Esophagus squamous epithelium (tissue), 5 donors: Measurements from ENCODE around the gene FOXL3. TPM values are rescaled to one million over a fixed set of nuclear protein-coding genes. Genes with fewer than 3 reads are reported as not detected.

Experiments used
- DNase-seq: peaks from one replicate; lab custom pipeline; 2025; lab: John Stamatoyannopoulos, UW
- H3K27ac ChIP-seq, 4 donors: fragments of 200-600 bp; sonication (generic); one replicate each; pipeline ENCODE4 v1.5.1; 2016 to 2019; ENCODE audit warnings: mild to moderate bottlenecking in 1 of 4
- H3K27me3 ChIP-seq, 4 donors: fragments of 200-600 bp; sonication (generic); 1 replicate in 3 of 4; 2 replicates in 1 of 4; pipeline versions ENCODE4 v1.5.1 to v1.6.0; 2017 to 2021; ENCODE audit warnings: antibody characterized with exemption in 1 of 4
- H3K36me3 ChIP-seq, 3 donors: fragments of 200-600 bp; sonication (generic); one replicate each; pipeline ENCODE4 v1.5.1; 2016 to 2019
- H3K4me1 ChIP-seq, 3 donors: fragments of 200-600 bp; sonication (generic); one replicate each; pipeline ENCODE4 v1.5.1; 2017 to 2019
- H3K4me3 ChIP-seq, 4 donors: fragments of 200-600 bp; sonication (generic); 1 replicate in 3 of 4; 2 replicates in 1 of 4; pipeline ENCODE4 v1.5.1; 2016 to 2019; ENCODE audit warnings: mild to moderate bottlenecking in 2 of 4, moderate library complexity in 1 of 4
- H3K9me3 ChIP-seq, 3 donors: fragments of 200-600 bp; sonication (generic); one replicate each; pipeline ENCODE4 v1.5.1; 2016 to 2019
- CTCF ChIP-seq, 6 experiments: fragments of 450-650 bp in 4 of 6; fragments of 200-600 bp in 2 of 6; sonication (generic) in 2 of 6; IDR thresholded peaks; one replicate each; pipeline ENCODE4 v1.5.1; 2016 to 2019; ENCODE audit warnings: antibody characterized with exemption in 6 of 6, mild to moderate bottlenecking in 4 of 6, moderate library complexity in 4 of 6
- POLR2A ChIP-seq, 4 donors: fragments of 450-650 bp; IDR thresholded peaks; one replicate each; pipeline ENCODE4 v1.6.1; 2017; ENCODE audit warnings: antibody characterized with exemption in 4 of 4, mild to moderate bottlenecking in 4 of 4, moderate library complexity in 3 of 4
- WGBS, 2 donors: methylation state at CpG; one replicate each; pipeline ENCODE4 v1.1.5; 2018; 5-methylcytosine and 5-hydroxymethylcytosine counted together
- intact Hi-C: fragments of 100-400 bp; cut with DNase I; formaldehyde crosslinking; loops from one replicate; pipeline ENCODE4 v1.15.0; 2022
- total RNA-seq, 4 donors: library from RNA; depleted of rRNA; stranded (reverse); fragments of >200 nt; gene quantifications; one replicate each; pipeline ENCODE4 v1.1.0, GENCODE V29; 2016
- donor health status: DM: yes; HTN: yes; CAD: no.

Gene FOXL3
- total RNA-seq, 4 donors from 2014 or later: not detected

- no peak overlapping the region for H3K27ac ChIP-seq
- H3K27me3 ChIP-seq: peaks cover 0 to 12% (median 0%) of the 10 kb centered on the region in 4 donors
- H3K36me3 ChIP-seq: no peaks in the 10 kb centered on the region
- no peak for TF ChIP-seq CTCF (IDR thresholded peaks at IDR 0.05)
- TF ChIP-seq POLR2A (IDR thresholded peaks at IDR 0.05): no peak
- intact Hi-C loops: no loop called here
- DNase-seq: no peak
- 90 to 96% methylated on average over 18 to 19 of the region's 19 CpGs for WGBS, 2 donors
- H3K4me3 ChIP-seq: no peak overlapping the region
- H3K9me3 ChIP-seq: peaks cover 0 to 13% (median 0%) of the 10 kb centered on the region in 3 donors
- H3K4me1 ChIP-seq: peaks cover 0 to 10% (median 3%) of the 10 kb centered on the region in 3 donors
Measured at GRCh38 chr7:309586-310228, 19.7 kb downstream of the FOXL3 start.

- Histone ChIP-seq H3K9me3 (peaks cover 0 to 13% (median 0%) of the 10 kb centered on the region in 3 donors), H3K36me3 (no peaks in the 10 kb centered on the region), H3K27me3 (peaks cover 0 to 13% (median 0%) of the 10 kb centered on the region in 4 donors), H3K4me1 (peaks cover 0 to 10% (median 3%) of the 10 kb centered on the region in 3 donors), H3K27ac (no peak overlapping the region), H3K4me3 (no peak overlapping the region)
- intact Hi-C loops: no loop called here
- DNase-seq: no peak
- TF ChIP-seq POLR2A (IDR thresholded peaks at IDR 0.05) (no peak), CTCF (IDR thresholded peaks at IDR 0.05) (no peak)
- 68 to 72% methylated on average over 17 to 19 of the region's 19 CpGs for WGBS, 2 donors
Measured at GRCh38 chr7:311131-311680, 21.2 kb downstream of the FOXL3 start.

- no peak for TF ChIP-seq CTCF (IDR thresholded peaks at IDR 0.05)
- TF ChIP-seq POLR2A (IDR thresholded peaks at IDR 0.05): no peak
- peaks cover 0 to 13% (median 0%) of the 10 kb centered on the region in 3 donors for H3K9me3 ChIP-seq
- no peak for DNase-seq
- no peak overlapping the region for H3K27ac ChIP-seq
- peaks cover 0 to 10% (median 3%) of the 10 kb centered on the region in 3 donors for H3K4me1 ChIP-seq
- WGBS, 2 donors: 30 to 54% methylated on average over 2 to 5 of the region's 5 CpGs
- H3K4me3 ChIP-seq: no peak overlapping the region
- no peaks in the 10 kb centered on the region for H3K36me3 ChIP-seq
- peaks cover 0 to 18% (median 0%) of the 10 kb centered on the region in 4 donors for H3K27me3 ChIP-seq
- intact Hi-C loops: no loop called here
Measured at GRCh38 chr7:311796-312195, 21.8 kb downstream of the FOXL3 start.

- H3K9me3 ChIP-seq: peaks cover 0 to 13% (median 0%) of the 10 kb centered on the region in 3 donors
- no peak overlapping the region for H3K4me3 ChIP-seq
- intact Hi-C loops: no loop called here
- H3K27me3 ChIP-seq: peaks cover 0 to 23% (median 0%) of the 10 kb centered on the region in 4 donors
- no peak for DNase-seq
- H3K4me1 ChIP-seq: peaks cover 0 to 10% (median 3%) of the 10 kb centered on the region in 3 donors
- H3K36me3 ChIP-seq: no peaks in the 10 kb centered on the region
- 61 to 67% methylated on average over 6 of the region's 6 CpGs for WGBS, 2 donors
- H3K27ac ChIP-seq: no peak overlapping the region
- TF ChIP-seq CTCF (IDR thresholded peaks at IDR 0.05): no peak
- TF ChIP-seq POLR2A (IDR thresholded peaks at IDR 0.05): no peak
Measured at GRCh38 chr7:312424-312823, 22.5 kb downstream of the FOXL3 start.

GRCh38 chr7:314853-315252, 24.9 kb downstream of the FOXL3 start:
- intact Hi-C loops: no loop called here
- Histone ChIP-seq H3K4me1 (peaks cover 0 to 26% (median 3%) of the 10 kb centered on the region in 3 donors), H3K27me3 (peaks cover 0 to 45% (median 0%) of the 10 kb centered on the region in 4 donors), H3K4me3 (no peak overlapping the region), H3K36me3 (no peaks in the 10 kb centered on the region), H3K9me3 (no peaks in the 10 kb centered on the region), H3K27ac (no peak overlapping the region)
- TF ChIP-seq POLR2A (IDR thresholded peaks at IDR 0.05) (no peak), CTCF (IDR thresholded peaks at IDR 0.05) (no peak)
- no peak for DNase-seq
- 92 to 93% methylated on average over 8 of the region's 8 CpGs for WGBS, 2 donors
